Measurements from ENCODE around the gene HS2ST1.

Gene HS2ST1

GRCh38 chr1:87084244-87084836 is 169.9 kb downstream of the HS2ST1 start:
- TF ChIP-seq GATA2 (IDR thresholded peaks at IDR 0.05; ENCODE audit: low read depth, low read length), result no peak
- no peak for TF ChIP-seq GATA3 (IDR thresholded peaks at IDR 0.05; ENCODE audit: low read depth, low read length)

GRCh38 chr1:87086120-87086519 is 171.7 kb downstream of the HS2ST1 start:
- TF ChIP-seq GATA3 (IDR thresholded peaks at IDR 0.05; ENCODE audit: low read depth, low read length) (no peak), GATA2 (IDR thresholded peaks at IDR 0.05; ENCODE audit: low read depth, low read length) (no peak)

- no peak for TF ChIP-seq GATA3 (IDR thresholded peaks at IDR 0.05; ENCODE audit: low read depth, low read length)
- TF ChIP-seq GATA2 (IDR thresholded peaks at IDR 0.05; ENCODE audit: low read depth, low read length), result no peak
Observed at GRCh38 chr1:87089070-87089736, 174.8 kb downstream of the HS2ST1 start.

- TF ChIP-seq GATA3 (IDR thresholded peaks at IDR 0.05; ENCODE audit: low read depth, low read length), result no peak
- no peak for TF ChIP-seq GATA2 (IDR thresholded peaks at IDR 0.05; ENCODE audit: low read depth, low read length)
Observed at GRCh38 chr1:87089823-87090222, 175.4 kb downstream of the HS2ST1 start.

- TF ChIP-seq GATA2 (IDR thresholded peaks at IDR 0.05; ENCODE audit: low read depth, low read length), result no peak
- no peak for TF ChIP-seq GATA3 (IDR thresholded peaks at IDR 0.05; ENCODE audit: low read depth, low read length)
Observed at GRCh38 chr1:87091425-87091824, 177.0 kb downstream of the HS2ST1 start.

- TF ChIP-seq GATA2 (IDR thresholded peaks at IDR 0.05; ENCODE audit: low read depth, low read length) (no peak), GATA3 (IDR thresholded peaks at IDR 0.05; ENCODE audit: low read depth, low read length) (no peak)
Observed at GRCh38 chr1:87092846-87093245, 178.4 kb downstream of the HS2ST1 start.

- no peak for TF ChIP-seq GATA2 (IDR thresholded peaks at IDR 0.05; ENCODE audit: low read depth, low read length)
- no peak for TF ChIP-seq GATA3 (IDR thresholded peaks at IDR 0.05; ENCODE audit: low read depth, low read length)
Observed at GRCh38 chr1:87093286-87093685, 178.9 kb downstream of the HS2ST1 start.

- TF ChIP-seq GATA2 (IDR thresholded peaks at IDR 0.05; ENCODE audit: low read depth, low read length) (no peak), GATA3 (IDR thresholded peaks at IDR 0.05; ENCODE audit: low read depth, low read length) (no peak)
Observed at GRCh38 chr1:87094238-87094637, 179.8 kb downstream of the HS2ST1 start.

GRCh38 chr1:87100271-87100670 is 185.8 kb downstream of the HS2ST1 start:
- TF ChIP-seq GATA2 (IDR thresholded peaks at IDR 0.05; ENCODE audit: low read depth, low read length) (no peak), GATA3 (IDR thresholded peaks at IDR 0.05; ENCODE audit: low read depth, low read length) (no peak)

- TF ChIP-seq GATA2 (IDR thresholded peaks at IDR 0.05; ENCODE audit: low read depth, low read length) (no peak), GATA3 (IDR thresholded peaks at IDR 0.05; ENCODE audit: low read depth, low read length) (no peak)
Observed at GRCh38 chr1:87103074-87103473, 188.6 kb downstream of the HS2ST1 start.

- TF ChIP-seq GATA3 (IDR thresholded peaks at IDR 0.05; ENCODE audit: low read depth, low read length) (no peak), GATA2 (IDR thresholded peaks at IDR 0.05; ENCODE audit: low read depth, low read length) (no peak)
Observed at GRCh38 chr1:87104140-87104539, 189.7 kb downstream of the HS2ST1 start.

GRCh38 chr1:87104945-87105344 is 190.5 kb downstream of the HS2ST1 start:
- no peak for TF ChIP-seq GATA2 (IDR thresholded peaks at IDR 0.05; ENCODE audit: low read depth, low read length)
- TF ChIP-seq GATA3 (IDR thresholded peaks at IDR 0.05; ENCODE audit: low read depth, low read length), result no peak

GRCh38 chr1:87106144-87106543 is 191.7 kb downstream of the HS2ST1 start:
- TF ChIP-seq GATA3 (IDR thresholded peaks at IDR 0.05; ENCODE audit: low read depth, low read length) (no peak), GATA2 (IDR thresholded peaks at IDR 0.05; ENCODE audit: low read depth, low read length) (no peak)

- TF ChIP-seq GATA3 (IDR thresholded peaks at IDR 0.05; ENCODE audit: low read depth, low read length) (no peak), GATA2 (IDR thresholded peaks at IDR 0.05; ENCODE audit: low read depth, low read length) (no peak)
Observed at GRCh38 chr1:87106867-87107266, 192.4 kb downstream of the HS2ST1 start.

- TF ChIP-seq GATA2 (IDR thresholded peaks at IDR 0.05; ENCODE audit: low read depth, low read length), result no peak
- no peak for TF ChIP-seq GATA3 (IDR thresholded peaks at IDR 0.05; ENCODE audit: low read depth, low read length)
Observed at GRCh38 chr1:87108228-87108627, 193.8 kb downstream of the HS2ST1 start.
